ENCODE data around the gene PDP2.
A peak's percentile ranks its signal among the peaks of the same experiment; 100 is the strongest.
"Not testable (repeated sequence)": the region's sequence is repeated elsewhere in the genome, so short reads cannot be mapped to it uniquely, and the experiment has no call there.

Gene PDP2

DNA sequence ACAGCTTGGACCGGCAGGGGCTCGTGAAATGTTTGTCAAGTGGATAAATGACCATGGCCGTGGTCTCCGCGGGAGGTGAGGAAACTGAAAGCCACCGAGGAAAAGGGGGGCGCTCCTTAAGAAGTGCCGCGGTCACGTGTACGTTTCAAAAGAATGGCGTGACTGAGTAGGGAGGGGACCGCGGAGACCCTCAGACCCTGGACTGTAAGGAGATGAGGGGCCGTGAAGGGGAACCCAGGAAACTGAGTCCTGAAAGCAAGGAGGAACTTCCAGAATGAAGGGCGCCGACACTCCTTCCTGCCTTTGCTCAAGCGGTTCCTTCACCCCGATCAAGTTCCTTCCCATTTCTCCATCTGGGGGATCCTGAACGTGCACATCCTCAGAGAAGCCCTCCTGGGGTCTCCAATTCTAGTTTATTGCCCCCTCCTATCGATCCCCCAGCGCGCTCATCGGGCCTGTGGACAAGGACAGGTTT, 54.6 kb downstream of the PDP2 start:
- Mint-ChIP-seq H3K36me3 (ENCODE audit: insufficient read depth) (peaks cover 21% of the 10 kb centered on the region), H3K4me1 (peaks cover 63% of the 10 kb centered on the region)
- not testable (repeated sequence) for ATAC-seq (replicated peaks; ENCODE audit: extremely low read depth, poor library complexity, severe bottlenecking)

DNA sequence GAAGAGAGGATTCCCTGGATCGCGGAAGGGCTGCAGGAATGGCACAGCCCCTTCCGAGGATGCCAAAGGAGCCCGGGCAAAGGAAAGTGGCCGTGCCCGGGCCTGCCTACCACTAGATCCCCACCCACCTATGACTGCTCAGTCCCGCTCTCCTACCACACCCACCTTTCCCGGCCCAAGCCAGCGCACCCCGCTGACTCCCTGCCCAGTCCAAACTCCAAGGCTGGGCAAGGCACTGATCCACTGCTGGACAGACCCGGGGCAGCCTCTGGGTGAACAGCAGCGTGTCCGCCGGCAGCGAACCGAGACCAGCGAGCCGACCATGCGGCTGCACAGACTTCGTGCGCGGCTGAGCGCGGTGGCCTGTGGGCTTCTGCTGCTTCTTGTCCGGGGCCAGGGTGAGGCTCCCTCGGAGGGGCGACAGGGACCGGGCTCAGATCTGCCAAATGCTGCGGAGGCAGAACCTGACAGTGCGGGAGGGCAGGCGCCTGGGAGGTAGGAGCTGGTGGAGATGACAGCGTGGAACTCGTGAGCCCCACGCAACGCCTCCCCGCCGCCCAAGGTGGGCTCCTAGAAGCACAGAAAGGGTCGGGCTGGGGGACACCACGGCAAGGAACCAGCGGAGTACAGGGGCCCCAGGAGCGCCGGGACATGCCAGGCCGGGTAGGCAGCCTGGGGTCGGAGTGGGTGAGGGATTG, 55.1 kb downstream of the PDP2 start, which contains the start of gene CES2:
Gene CES2 (plus strand): TSS at position 203 of the 698 bp plus-strand sequence. CDS start 120 bp downstream, at position 323.
- Mint-ChIP-seq H3K36me3 (ENCODE audit: insufficient read depth) (peaks cover 23% of the 10 kb centered on the region), H3K9me3 (no peaks in the 10 kb centered on the region), H3K27ac (ENCODE audit: low read depth) (peak within 1 kb of the TSS; percentile 99), H3K4me3 (peak within 1 kb of the TSS; percentile 99), H3K27me3 (no peaks in the 10 kb centered on the region), H3K4me1 (peaks cover 63% of the 10 kb centered on the region)
- no peak for DNase-seq (ENCODE audit: low spot score in 2 of 2)
- no peak for ATAC-seq (replicated peaks; ENCODE audit: extremely low read depth, poor library complexity, severe bottlenecking)

More for the DNA sequence above, 54.6 kb downstream of the PDP2 start:
- not testable (repeated sequence) for H3K9me3 Mint-ChIP-seq; H3K27me3 Mint-ChIP-seq; DNase-seq (ENCODE audit: low spot score in 2 of 2)
- Mint-ChIP-seq H3K4me3 (peak overlapping the region; percentile 99), H3K27ac (ENCODE audit: low read depth) (peak overlapping the region; percentile 99)

GRCh38 chr16:66936462-66936861, 56.1 kb downstream of the PDP2 start:
- DNase-seq (ENCODE audit: low spot score in 2 of 2) (no peak), ATAC-seq (replicated peaks; ENCODE audit: extremely low read depth, poor library complexity, severe bottlenecking) (no peak)
- H3K9me3 Mint-ChIP-seq: no peaks in the 10 kb centered on the region
- H3K36me3 Mint-ChIP-seq (ENCODE audit: insufficient read depth): peaks cover 27% of the 10 kb centered on the region
- H3K4me1 Mint-ChIP-seq: peaks cover 62% of the 10 kb centered on the region
- no peaks in the 10 kb centered on the region for H3K27me3 Mint-ChIP-seq
- H3K4me3 Mint-ChIP-seq: peak overlapping the region; percentile 99
- H3K27ac Mint-ChIP-seq (ENCODE audit: low read depth): peak overlapping the region; percentile 71

GRCh38 chr16:66936889-66937554, 56.7 kb downstream of the PDP2 start:
- H3K4me1 Mint-ChIP-seq: peaks cover 56% of the 10 kb centered on the region
- no peak for ATAC-seq (replicated peaks; ENCODE audit: extremely low read depth, poor library complexity, severe bottlenecking)

GRCh38 chr16:66937725-66938337, 57.5 kb downstream of the PDP2 start:
- Mint-ChIP-seq H3K4me1 (peaks cover 48% of the 10 kb centered on the region), H3K36me3 (ENCODE audit: insufficient read depth) (peaks cover 25% of the 10 kb centered on the region), H3K4me3 (no peak overlapping the region), H3K27ac (ENCODE audit: low read depth) (no peak overlapping the region), H3K9me3 (no peaks in the 10 kb centered on the region), H3K27me3 (no peaks in the 10 kb centered on the region)
- DNase-seq (ENCODE audit: low spot score in 2 of 2) (no peak), ATAC-seq (replicated peaks; ENCODE audit: extremely low read depth, poor library complexity, severe bottlenecking) (no peak)

More at GRCh38 chr16:66936889-66937554, 56.7 kb downstream of the PDP2 start:
- Mint-ChIP-seq H3K27me3 (no peaks in the 10 kb centered on the region), H3K9me3 (no peaks in the 10 kb centered on the region), H3K4me3 (no peak overlapping the region), H3K27ac (ENCODE audit: low read depth) (peak overlapping the region; percentile 71), H3K36me3 (ENCODE audit: insufficient read depth) (peaks cover 28% of the 10 kb centered on the region)
- no peak for DNase-seq (ENCODE audit: low spot score in 2 of 2)

DNA sequence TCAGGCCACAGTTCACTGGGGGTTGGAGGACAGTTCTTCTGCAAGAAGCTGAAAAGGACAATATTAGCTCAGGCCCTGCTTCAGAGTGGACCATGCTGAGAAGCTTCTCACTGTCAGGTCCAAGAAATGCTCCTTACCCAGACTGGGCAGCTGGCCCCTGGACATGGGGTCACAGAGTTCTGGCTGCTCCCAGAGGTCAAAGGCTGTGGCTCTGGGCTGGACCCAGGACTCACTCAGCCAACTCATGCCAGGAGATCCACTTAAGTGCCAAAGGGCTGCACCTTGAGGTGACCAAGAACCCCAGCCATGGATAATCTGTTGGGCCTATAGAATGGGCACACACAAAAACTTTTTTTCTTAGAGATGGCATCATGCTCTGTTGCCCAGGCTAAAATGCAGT, 59.1 kb downstream of the PDP2 start:
- Mint-ChIP-seq H3K27me3 (no peaks in the 10 kb centered on the region), H3K9me3 (no peaks in the 10 kb centered on the region), H3K36me3 (ENCODE audit: insufficient read depth) (peaks cover 13% of the 10 kb centered on the region), H3K4me3 (no peak overlapping the region), H3K4me1 (peaks cover 33% of the 10 kb centered on the region), H3K27ac (ENCODE audit: low read depth) (no peak overlapping the region)
- ATAC-seq (replicated peaks; ENCODE audit: extremely low read depth, poor library complexity, severe bottlenecking) (no peak), DNase-seq (ENCODE audit: low spot score in 2 of 2) (no peak)

- H3K9me3 Mint-ChIP-seq: no peaks in the 10 kb centered on the region
- H3K27ac Mint-ChIP-seq (ENCODE audit: low read depth): no peak overlapping the region
- H3K36me3 Mint-ChIP-seq (ENCODE audit: insufficient read depth): peaks cover 11% of the 10 kb centered on the region
- no peak overlapping the region for H3K4me3 Mint-ChIP-seq
- no peak for DNase-seq (ENCODE audit: low spot score in 2 of 2)
- ATAC-seq (replicated peaks; ENCODE audit: extremely low read depth, poor library complexity, severe bottlenecking): no peak
- H3K4me1 Mint-ChIP-seq: peaks cover 26% of the 10 kb centered on the region
- H3K27me3 Mint-ChIP-seq: no peaks in the 10 kb centered on the region
These were observed 59.9 kb downstream of the PDP2 start for GRCh38 chr16:66940236-66940635.
